Raji (cell line): Measurements from ENCODE around the gene QRSL1.

Experiments used
- POLR2A ChIP-seq: IDR thresholded peaks from 2 replicates; pipeline ENCODE4 v1.6.1; 2011; ENCODE audit warnings: low read depth, low read length, control low read depth; ENCODE audit not compliant: insufficient read depth

The QRSL1 gene

GRCh38 chr6:106693418-106693817 is 64.0 kb downstream of the QRSL1 start:
- no peak for TF ChIP-seq POLR2A

- TF ChIP-seq POLR2A: no peak
Measured at GRCh38 chr6:106694343-106694742, 65.0 kb downstream of the QRSL1 start.

GRCh38 chr6:106700581-106700980 is 71.2 kb downstream of the QRSL1 start:
- no peak for TF ChIP-seq POLR2A

GRCh38 chr6:106702046-106702445 is 72.7 kb downstream of the QRSL1 start:
- TF ChIP-seq POLR2A: peak; percentile 47; the same call in 1 of the 2 replicates

- peak; percentile 45 for TF ChIP-seq POLR2A
Measured at GRCh38 chr6:106702451-106703110, 73.2 kb downstream of the QRSL1 start.

GRCh38 chr6:106704327-106704726 is 74.9 kb downstream of the QRSL1 start:
- TF ChIP-seq POLR2A: no peak

- TF ChIP-seq POLR2A: no peak
Measured at GRCh38 chr6:106705156-106705555, 75.8 kb downstream of the QRSL1 start.

- TF ChIP-seq POLR2A: no peak
Measured at GRCh38 chr6:106710580-106710979, 81.2 kb downstream of the QRSL1 start.

- no peak for TF ChIP-seq POLR2A
Measured at GRCh38 chr6:106714281-106714680, 84.9 kb downstream of the QRSL1 start.

- no peak for TF ChIP-seq POLR2A
Measured at GRCh38 chr6:106715922-106716321, 86.5 kb downstream of the QRSL1 start.

- no peak for TF ChIP-seq POLR2A
Measured at GRCh38 chr6:106716966-106717365, 87.6 kb downstream of the QRSL1 start.
